WTC11 (cell line): ENCODE measurements around the gene MAP7.

Experiments
- GABPB1 ChIP-seq: sonication (generic); formaldehyde crosslinking; IDR thresholded peaks from 2 replicates; pipeline ENCODE4 v1.8.1; 2023; ENCODE audit warnings: mild to moderate bottlenecking, missing genetic modification reagents
- JAZF1 ChIP-seq: fragments of 250-450 bp; sonication (Bioruptor Pico); IDR thresholded peaks from 2 replicates; pipeline ENCODE4 v1.9.0; 2021; ENCODE audit warnings: moderate library complexity, mild to moderate bottlenecking, inconsistent platforms
- MYBL2 ChIP-seq: sonication (generic); formaldehyde crosslinking; IDR thresholded peaks from 2 replicates; pipeline ENCODE4 v1.8.1; 2023; ENCODE audit warnings: mild to moderate bottlenecking, moderate library complexity, missing genetic modification reagents
- RELA ChIP-seq: sonication (generic); formaldehyde crosslinking; IDR thresholded peaks from 2 replicates; pipeline ENCODE4 v1.8.1; 2022; ENCODE audit warnings: missing genetic modification reagents, mild to moderate bottlenecking, borderline replicate concordance
- SP1 ChIP-seq: sonication (generic); formaldehyde crosslinking; conservative IDR thresholded peaks from 2 replicates; pipeline ENCODE4 v1.8.1; 2022; ENCODE audit warnings: missing genetic modification reagents
- TEAD4 ChIP-seq: sonication (generic); formaldehyde crosslinking; IDR thresholded peaks from 2 replicates; pipeline ENCODE4 v1.8.0; 2022; ENCODE audit warnings: mild to moderate bottlenecking, missing genetic modification reagents
- ZBTB21 ChIP-seq: sonication (generic); formaldehyde crosslinking; IDR thresholded peaks from 2 replicates; pipeline ENCODE4 v1.8.1; 2023; ENCODE audit warnings: mild to moderate bottlenecking, missing genetic modification reagents, borderline replicate concordance
- TF ChIP-seq, protein P1 (sequence below): fragments of 200-600 bp; IDR thresholded peaks from 2 replicates; pipeline ENCODE4 v1.8.0; 2022; ENCODE audit warnings: antibody characterized with exemption

DNA sequence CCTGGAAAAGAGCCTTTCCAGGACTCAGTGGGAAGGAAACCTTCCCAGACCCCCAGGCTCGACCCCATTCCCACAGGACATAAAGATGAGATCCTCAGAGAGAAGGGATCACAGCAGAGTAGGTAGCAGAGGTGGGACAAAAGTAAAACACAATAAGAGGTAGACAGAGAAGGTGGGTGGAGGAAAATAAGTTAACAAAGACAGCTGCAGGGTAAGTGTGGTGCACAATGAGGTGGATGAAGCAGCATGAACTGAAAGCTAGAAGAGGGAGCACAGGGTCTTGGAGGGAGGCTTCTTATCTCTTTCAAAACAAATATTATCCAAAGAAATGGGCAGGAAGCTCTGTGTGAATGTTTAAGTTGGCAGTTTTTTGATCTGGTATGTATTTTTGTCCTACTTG lies 14.0 kb upstream of the MAP7 start:
- TF ChIP-seq ZBTB21 (CRISPR knock-in tag) (no peak), JAZF1 (CRISPR knock-in tag) (no peak), RELA (CRISPR knock-in tag) (no peak), MYBL2 (CRISPR knock-in tag) (no peak), SP1 (CRISPR knock-in tag) (no peak), TEAD4 (no peak), GABPB1 (CRISPR knock-in tag) (no peak)
- TF ChIP-seq, protein P1, sequence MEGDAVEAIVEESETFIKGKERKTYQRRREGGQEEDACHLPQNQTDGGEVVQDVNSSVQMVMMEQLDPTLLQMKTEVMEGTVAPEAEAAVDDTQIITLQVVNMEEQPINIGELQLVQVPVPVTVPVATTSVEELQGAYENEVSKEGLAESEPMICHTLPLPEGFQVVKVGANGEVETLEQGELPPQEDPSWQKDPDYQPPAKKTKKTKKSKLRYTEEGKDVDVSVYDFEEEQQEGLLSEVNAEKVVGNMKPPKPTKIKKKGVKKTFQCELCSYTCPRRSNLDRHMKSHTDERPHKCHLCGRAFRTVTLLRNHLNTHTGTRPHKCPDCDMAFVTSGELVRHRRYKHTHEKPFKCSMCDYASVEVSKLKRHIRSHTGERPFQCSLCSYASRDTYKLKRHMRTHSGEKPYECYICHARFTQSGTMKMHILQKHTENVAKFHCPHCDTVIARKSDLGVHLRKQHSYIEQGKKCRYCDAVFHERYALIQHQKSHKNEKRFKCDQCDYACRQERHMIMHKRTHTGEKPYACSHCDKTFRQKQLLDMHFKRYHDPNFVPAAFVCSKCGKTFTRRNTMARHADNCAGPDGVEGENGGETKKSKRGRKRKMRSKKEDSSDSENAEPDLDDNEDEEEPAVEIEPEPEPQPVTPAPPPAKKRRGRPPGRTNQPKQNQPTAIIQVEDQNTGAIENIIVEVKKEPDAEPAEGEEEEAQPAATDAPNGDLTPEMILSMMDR: no peak
